Breast epithelium (tissue), 4 donors: ENCODE measurements around the gene ZNFX1. TPM values are rescaled to one million over a fixed set of nuclear protein-coding genes. Genes with fewer than 3 reads are reported as not detected.
"Not testable (repeated sequence)": the region's sequence is repeated elsewhere in the genome, so short reads cannot be mapped to it uniquely, and the experiment has no call there.

Experiments used
- DNase-seq, 2 donors: peaks; one replicate each; pipeline ENCODE4 v3.0.0-alpha.2; 2019; ENCODE audit warnings: low spot score in 2 of 2
- H3K27ac ChIP-seq, 2 donors: fragments of 200-600 bp; sonication (generic) in 1 of 2; one replicate each; pipeline ENCODE4 v1.5.1; 2016 to 2019; ENCODE audit warnings: mild to moderate bottlenecking in 1 of 2
- H3K27me3 ChIP-seq, 2 donors: fragments of 200-600 bp; sonication (generic) in 1 of 2; one replicate each; pipeline versions ENCODE4 v1.5.1 to v1.6.0; 2017 to 2019; ENCODE audit warnings: control low read depth in 1 of 2, mild to moderate bottlenecking in 1 of 2
- H3K36me3 ChIP-seq: fragments of 200-600 bp; one replicate; pipeline ENCODE4 v1.5.1; 2019
- H3K4me1 ChIP-seq, 2 donors: fragments of 200-600 bp; sonication (generic); one replicate each; pipeline ENCODE4 v1.5.1; 2016 to 2019; ENCODE audit warnings: control low read depth in 1 of 2
- H3K4me3 ChIP-seq, 3 donors: fragments of 200-600 bp; sonication (generic); 1 replicate in 2 of 3; 2 replicates in 1 of 3; pipeline ENCODE4 v1.5.1; 2016 to 2019; ENCODE audit warnings: mild to moderate bottlenecking in 3 of 3, moderate library complexity in 2 of 3
- H3K9me3 ChIP-seq, 2 donors: fragments of 200-600 bp; sonication (generic) in 1 of 2; one replicate each; pipeline ENCODE4 v1.5.1; 2016 to 2019; ENCODE audit warnings: control low read depth in 1 of 2
- CTCF ChIP-seq, 3 donors: fragments of 450-650 bp; IDR thresholded peaks; one replicate each; pipeline ENCODE4 v1.5.1; 2016 to 2017; ENCODE audit warnings: antibody characterized with exemption in 3 of 3, mild to moderate bottlenecking in 3 of 3, moderate library complexity in 3 of 3
- POLR2A ChIP-seq: fragments of 450-650 bp; IDR thresholded peaks from one replicate; pipeline ENCODE4 v1.6.1; 2016; ENCODE audit warnings: antibody characterized with exemption, mild to moderate bottlenecking, moderate library complexity
- POLR2AphosphoS5 ChIP-seq, 3 donors: sonication (generic); formaldehyde crosslinking; IDR thresholded peaks; one replicate each; pipeline ENCODE4 v1.6.1; 2017; ENCODE audit warnings: antibody characterized with exemption in 3 of 3
- intact Hi-C: fragments of 100-400 bp; cut with DNase I; formaldehyde crosslinking; loops from one replicate; pipeline ENCODE4 v1.15.1; 2023; ENCODE audit warnings: low total_unique reads
- total RNA-seq, 3 donors: library from RNA; depleted of rRNA; stranded (reverse); fragments of >200 nt; gene quantifications; one replicate each; pipeline ENCODE4 v1.1.0, GENCODE V29; 2016

ZNFX1 gene
- total RNA-seq, 3 donors from 2014 or later: 36.3 to 42.1 (median 36.7) TPM

- peaks cover 11% of the 10 kb centered on the region for H3K36me3 ChIP-seq
Measured at GRCh38 chr20:49228676-49229075, 49.2 kb downstream of the ZNFX1 start.

GRCh38 chr20:49225896-49226295 is 52.0 kb downstream of the ZNFX1 start:
- peaks cover 9% of the 10 kb centered on the region for H3K36me3 ChIP-seq
- H3K27me3 ChIP-seq: no peaks in the 10 kb centered on the region
- H3K27ac ChIP-seq: no peak overlapping the region
- no peaks in the 10 kb centered on the region for H3K4me1 ChIP-seq
- DNase-seq: no peak
- no peaks in the 10 kb centered on the region for H3K9me3 ChIP-seq
- intact Hi-C loops: no loop called here
- no peak overlapping the region for H3K4me3 ChIP-seq
- TF ChIP-seq POLR2A (no peak), POLR2AphosphoS5 (IDR thresholded peaks at IDR 0.05) (no peak), CTCF (IDR thresholded peaks at IDR 0.05) (no peak)

More at GRCh38 chr20:49228676-49229075, 49.2 kb downstream of the ZNFX1 start:
- no peaks in the 10 kb centered on the region for H3K4me1 ChIP-seq
- H3K4me3 ChIP-seq: no peak overlapping the region
- intact Hi-C loops: no loop called here
- H3K9me3 ChIP-seq: no peaks in the 10 kb centered on the region
- TF ChIP-seq CTCF (IDR thresholded peaks at IDR 0.05) (no peak), POLR2A (no peak), POLR2AphosphoS5 (IDR thresholded peaks at IDR 0.05) (no peak)
- H3K27me3 ChIP-seq: no peaks in the 10 kb centered on the region
- H3K27ac ChIP-seq: no peak overlapping the region
- no peak for DNase-seq

GRCh38 chr20:49219924-49220831 is 57.7 kb downstream of the ZNFX1 start:
- intact Hi-C loops: no loop called here
- Histone ChIP-seq H3K27me3 (no peaks in the 10 kb centered on the region), H3K4me3 (peak overlapping the region; percentile 69 to 79 (median 77)), H3K4me1 (peaks cover 3 to 7% of the 10 kb centered on the region in 2 donors), H3K36me3 (no peaks in the 10 kb centered on the region), H3K27ac (peak overlapping the region; percentile 90 to 93), H3K9me3 (no peaks in the 10 kb centered on the region)
- TF ChIP-seq POLR2A (no peak), POLR2AphosphoS5 (IDR thresholded peaks at IDR 0.05) (no peak), CTCF (IDR thresholded peaks at IDR 0.05) (no peak)
- no peak for DNase-seq

GRCh38 chr20:49219091-49219923 is 58.5 kb downstream of the ZNFX1 start, which contains the start of gene DDX27:
TSS of gene DDX27 (plus strand) at chr20:49219416. CDS start at chr20:49219449, 33 bp downstream.
- Histone ChIP-seq H3K9me3 (no peaks in the 10 kb centered on the region), H3K4me3 (peak within 1 kb of the TSS; percentile 69 to 79 (median 77)), H3K36me3 (no peaks in the 10 kb centered on the region), H3K4me1 (peaks cover 3 to 7% of the 10 kb centered on the region in 2 donors), H3K27me3 (no peaks in the 10 kb centered on the region), H3K27ac (peak within 1 kb of the TSS; percentile 90 to 93)
- peak; percentile 97 to 98 for DNase-seq
- intact Hi-C loops: no loop called here
- TF ChIP-seq POLR2A (peak; percentile 69), POLR2AphosphoS5 (IDR thresholded peaks at IDR 0.05) (peak; percentile 92 to 97 (median 95)), CTCF (IDR thresholded peaks at IDR 0.05) (no peak)

- DNase-seq: peak in 1 of 2 donors; percentile 28
- Histone ChIP-seq H3K27ac (peak overlapping the region; percentile 52 to 93), H3K4me3 (peak overlapping the region in 2 of 3 donors; percentile 77 to 79)
- H3K4me1 ChIP-seq, intact Hi-C loops, H3K9me3 ChIP-seq, H3K36me3 ChIP-seq, H3K27me3 ChIP-seq: not testable (repeated sequence)
Measured at GRCh38 chr20:49218739-49219090, 59.1 kb downstream of the ZNFX1 start.
